Hematopoietic multipotent progenitor cell treated with erythropoietin and hydrocortisone succinate and interleukin-3 and kit ligand, for 6 days (in vitro differentiated cells): ENCODE measurements around the gene FMNL2.
"Not testable (repeated sequence)": the region's sequence is repeated elsewhere in the genome, so short reads cannot be mapped to it uniquely, and the experiment has no call there.

ENCODE experiments used
- DNase-seq: peaks from one replicate; pipeline ENCODE4 v3.0.0-alpha.2; 2015

FMNL2 gene

DNA sequence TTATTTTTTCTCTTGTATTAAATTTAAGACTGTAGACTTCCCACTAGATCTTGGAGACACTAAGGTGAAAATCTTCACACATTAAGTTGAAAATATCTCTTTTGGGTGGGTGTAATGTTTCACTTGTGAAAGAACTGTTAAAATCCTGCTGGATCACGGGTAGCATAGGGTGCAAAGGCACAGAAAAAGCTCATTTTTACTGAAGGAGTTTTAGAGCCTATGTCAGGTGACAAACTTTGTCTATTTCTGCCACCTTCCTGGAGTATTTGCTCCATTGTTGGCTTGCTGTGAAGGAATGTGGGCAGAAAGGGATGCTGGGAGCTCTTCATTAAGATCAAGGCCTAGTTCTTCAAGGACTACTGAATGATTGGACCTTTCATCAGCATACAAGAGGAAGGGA is 119.4 kb downstream of the FMNL2 start:
- DNase-seq, result no peak

DNA sequence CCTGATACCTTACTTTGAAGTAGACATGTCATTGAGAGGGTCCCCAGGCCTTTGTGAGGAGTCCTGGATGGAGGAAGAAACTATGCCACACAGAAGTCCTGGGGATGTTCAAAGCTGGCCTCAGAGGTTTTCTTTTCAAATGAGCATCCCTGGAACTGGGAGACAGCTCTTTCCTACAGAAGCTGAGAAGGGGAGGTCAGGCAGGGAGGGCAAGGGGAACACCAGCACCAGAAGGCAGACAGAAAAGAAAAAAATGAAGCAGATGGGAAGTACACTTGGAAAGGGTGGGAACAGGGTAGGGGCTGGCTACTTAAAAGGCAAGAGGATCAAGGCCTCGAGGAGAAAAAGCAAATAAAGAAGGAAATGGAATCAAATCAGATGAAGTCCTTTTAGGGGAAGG is 120.0 kb downstream of the FMNL2 start:
- DNase-seq, result no peak

DNA sequence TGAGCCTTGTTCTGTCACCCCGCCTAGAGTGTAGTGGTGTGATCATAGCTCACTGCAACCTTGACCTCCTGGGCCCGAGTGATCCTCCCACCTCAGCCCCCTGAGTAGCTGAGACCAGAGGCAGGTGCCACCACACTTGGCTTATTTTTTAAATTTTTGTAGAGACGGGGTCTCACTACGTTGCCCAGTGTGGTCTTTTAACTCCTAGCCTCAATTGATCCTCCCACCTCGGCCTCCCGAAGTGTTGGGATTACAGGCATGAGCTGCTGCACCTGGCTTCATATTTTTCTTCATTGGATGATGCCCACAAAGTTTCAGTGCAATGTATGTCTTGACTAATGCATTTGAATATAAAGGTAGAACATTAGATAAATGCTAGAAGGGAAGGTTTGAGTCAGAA is 120.8 kb downstream of the FMNL2 start:
- DNase-seq, result no peak

DNA sequence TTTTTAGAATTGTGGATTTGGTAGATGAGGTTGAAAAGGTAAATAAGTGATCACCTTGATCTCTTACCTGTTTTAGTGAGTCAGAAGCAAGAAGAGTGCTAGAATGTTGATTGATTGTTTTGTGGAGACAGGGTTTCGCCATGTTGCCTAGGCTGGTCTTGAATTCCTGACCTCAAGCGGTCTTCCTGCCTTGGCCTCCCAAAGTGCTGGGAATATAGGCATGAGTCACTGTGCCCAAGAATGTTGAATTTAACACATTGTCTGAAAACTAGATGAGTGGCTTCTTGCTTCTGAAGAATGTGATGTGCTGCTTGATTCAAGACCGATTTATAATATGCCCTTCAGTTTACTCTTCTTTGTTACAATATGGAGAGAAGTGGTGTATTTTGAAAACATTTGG is 121.3 kb downstream of the FMNL2 start:
- DNase-seq, result no peak

DNA sequence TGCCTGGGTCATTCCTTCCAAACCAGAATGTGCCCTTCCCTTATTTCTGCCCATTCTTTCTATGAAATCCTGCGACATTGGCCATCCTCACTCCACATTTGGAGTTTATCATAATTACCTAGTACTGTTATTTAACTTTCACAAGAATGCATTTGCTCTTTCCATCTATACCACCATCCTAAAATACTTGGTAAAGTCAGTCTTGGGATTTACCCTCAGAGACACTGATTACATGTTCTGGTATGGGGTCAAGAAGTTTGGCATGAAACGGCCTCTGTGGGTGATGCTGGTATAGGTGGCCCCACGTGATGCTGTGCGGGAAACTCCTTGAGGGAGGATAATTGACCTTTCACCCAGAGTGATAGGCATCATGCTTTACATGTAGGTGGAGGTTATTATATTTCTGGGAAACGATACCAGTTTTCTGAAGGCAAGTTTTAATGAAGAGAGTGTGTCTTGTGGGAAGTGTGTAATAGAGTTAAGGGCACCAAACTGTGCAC is 123.5 kb downstream of the FMNL2 start:
- DNase-seq, result no peak

DNA sequence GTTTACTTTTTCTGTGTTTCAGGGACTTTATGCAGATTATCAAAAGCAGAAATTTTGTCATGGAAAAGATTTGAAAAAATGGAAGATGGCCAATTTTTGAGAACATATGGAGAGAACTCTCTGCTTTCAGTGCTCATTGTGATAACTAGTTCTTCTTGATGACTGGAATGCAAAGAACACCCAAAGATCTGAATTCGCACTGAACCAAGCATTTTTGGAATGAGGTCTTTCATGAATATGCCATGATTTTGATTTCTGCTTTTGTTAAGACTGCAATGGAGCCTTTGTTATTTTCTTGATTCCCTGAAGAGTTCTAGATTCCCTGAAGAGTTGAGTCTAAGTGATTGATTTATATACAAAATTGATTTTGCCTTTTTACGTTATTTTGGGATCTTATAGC is 124.1 kb downstream of the FMNL2 start:
- no peak for DNase-seq

DNA sequence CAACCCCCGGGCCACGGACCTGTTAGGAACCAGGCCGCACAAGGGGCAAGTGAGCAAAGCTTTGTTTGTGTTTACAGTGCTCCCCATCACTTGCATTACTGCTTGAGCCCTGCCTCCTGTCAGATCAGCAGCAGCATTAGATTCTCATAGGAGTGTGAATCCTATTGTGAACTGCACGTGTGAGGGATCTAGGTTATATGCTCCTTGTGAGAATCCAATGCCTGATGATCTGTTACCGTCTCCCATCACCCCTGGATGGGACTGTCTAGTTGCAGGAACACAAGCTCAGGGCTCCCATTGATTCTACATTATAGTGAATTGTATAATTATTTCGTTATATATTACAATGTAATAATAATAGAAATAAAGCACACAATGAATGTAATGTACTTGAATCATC is 125.6 kb downstream of the FMNL2 start:
- no peak for DNase-seq

DNA sequence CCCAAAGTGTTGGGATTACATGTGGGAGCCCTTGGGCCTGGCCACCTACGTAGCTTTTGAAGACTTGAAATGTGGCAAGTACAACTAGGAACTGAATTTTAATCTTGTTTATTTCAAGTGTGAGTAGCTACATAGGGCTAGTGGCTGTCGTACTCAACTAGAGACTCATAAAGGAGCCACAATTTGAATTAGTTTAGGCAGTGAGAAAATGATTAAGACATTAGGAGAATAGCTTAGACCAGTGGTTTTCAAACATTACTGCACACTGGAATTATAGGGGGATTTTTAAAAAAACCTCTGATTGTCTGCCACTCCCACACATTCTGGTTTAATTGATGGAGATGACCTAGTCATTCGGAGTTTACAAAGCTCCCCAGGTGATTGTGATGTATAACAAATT is 127.1 kb downstream of the FMNL2 start:
- DNase-seq, result no peak

DNA sequence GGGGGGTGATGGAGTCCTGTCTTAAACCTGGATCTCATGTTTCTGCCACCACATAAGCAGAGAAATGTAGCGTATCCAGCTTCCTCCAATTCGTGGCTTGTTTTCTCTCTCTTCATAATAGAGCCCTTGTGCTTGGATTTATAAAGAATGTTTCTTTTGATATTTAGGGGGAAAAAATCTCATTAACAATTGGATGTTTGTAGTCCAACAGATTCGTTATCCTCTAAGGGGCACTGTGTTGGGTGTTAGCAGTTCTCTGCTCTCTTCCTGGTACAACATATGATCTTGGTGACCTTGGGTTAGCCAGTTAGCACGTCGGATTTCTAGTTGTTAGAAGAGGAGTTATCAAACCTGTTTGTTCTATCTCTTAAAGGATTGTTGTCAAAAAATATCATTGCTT is 127.8 kb downstream of the FMNL2 start:
- no peak for DNase-seq

DNA sequence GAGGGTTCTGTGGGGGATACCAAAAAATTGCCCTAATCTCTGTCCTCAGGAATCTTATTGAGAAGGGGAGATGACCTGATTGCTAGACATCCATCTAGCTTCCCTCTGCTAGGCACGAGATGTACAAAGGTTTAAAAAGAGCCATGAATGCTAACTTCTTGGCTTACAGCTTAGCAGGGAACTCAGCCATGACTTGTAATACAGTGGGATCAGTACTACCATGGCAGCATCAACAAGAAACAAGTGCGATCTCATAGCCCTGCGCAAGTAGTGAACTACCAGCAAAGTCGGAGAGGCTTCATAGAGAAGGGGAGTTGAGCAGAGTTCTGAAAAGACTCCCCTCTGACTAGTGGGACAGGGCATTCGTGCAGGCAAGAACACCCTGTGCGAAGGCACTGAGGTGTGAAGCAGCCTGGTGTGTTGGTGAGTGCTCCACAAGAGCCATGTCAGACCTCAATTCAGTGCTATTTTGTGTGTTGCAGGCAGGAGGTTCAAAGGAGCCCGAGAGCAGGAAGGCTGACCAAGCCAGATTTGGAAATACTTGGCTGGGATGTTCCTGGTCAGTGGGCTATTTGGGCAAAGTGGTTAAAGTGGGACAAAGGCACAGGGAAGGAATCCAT is 130.0 kb downstream of the FMNL2 start:
- DNase-seq, result no peak

DNA sequence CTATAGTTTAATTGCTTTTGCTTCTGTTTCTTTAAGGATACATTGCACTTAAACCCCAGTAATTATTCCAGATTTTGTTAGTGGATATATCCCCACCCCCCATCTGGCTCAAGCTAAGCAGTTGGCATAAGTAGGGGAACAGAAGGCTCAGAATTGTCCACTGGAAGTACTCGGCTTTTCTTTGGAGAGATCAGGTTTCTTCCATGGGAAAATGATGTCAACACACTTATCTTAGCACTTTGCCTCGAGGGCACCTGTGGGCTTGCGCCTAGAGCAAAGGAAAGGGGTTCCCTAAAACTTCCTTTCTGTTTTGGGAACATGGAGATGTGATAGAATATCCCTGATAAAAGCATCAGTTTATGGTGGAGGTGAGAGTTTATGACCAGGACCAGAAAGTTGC is 130.6 kb downstream of the FMNL2 start:
- no peak for DNase-seq

DNA sequence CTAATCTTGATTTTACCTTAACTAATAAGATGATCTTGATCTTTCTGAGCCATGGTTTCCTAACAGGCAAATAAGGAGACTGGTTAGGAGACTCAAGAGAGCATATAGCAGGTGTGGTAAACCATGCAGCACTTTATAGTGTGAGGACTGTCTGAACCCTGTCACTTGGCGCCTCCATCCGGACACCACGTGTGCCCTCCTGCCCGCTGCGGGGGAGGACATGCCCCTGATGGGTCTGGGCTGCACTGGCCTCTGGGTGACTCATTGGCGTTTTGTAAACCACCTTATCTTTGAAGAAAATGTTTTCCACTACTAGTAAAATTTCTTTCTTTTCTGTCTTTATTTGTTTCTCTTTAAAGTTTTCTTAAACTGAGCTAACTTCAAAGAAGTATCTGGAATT is 131.1 kb downstream of the FMNL2 start:
- no peak for DNase-seq

DNA sequence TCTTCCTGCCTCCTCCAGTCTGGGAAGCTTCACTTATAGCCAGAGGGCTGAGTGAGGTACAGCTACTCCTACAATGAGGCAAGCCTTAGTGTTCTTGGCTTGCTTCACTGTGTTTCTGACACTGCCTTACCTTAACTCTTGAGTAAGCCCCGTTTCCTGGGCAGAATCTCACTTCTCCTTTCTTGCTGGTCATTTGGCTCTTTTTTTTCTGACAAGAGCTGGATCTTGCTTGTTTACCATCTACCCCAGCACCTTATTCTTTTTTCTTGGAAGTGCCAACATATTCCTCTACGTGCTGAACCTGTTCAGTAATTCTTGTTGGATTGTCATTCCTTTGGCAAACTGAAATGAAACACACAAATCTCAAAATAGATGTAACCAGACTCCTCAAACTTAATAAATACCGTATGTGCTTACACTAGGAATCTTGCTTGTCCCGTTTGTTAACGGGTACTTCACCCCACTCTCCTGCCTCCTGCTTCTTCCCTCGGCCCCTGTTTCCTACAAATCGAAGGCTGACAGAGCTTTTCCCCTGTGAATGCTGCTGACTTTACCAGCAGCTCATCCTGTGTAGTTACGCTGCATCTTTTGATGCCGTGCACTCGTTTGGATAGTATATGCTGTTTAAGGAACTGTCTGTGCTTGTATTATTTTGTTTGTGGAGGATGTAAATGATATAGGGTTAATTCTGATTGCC is 132.2 kb downstream of the FMNL2 start:
- peak; percentile 46 for DNase-seq

DNA sequence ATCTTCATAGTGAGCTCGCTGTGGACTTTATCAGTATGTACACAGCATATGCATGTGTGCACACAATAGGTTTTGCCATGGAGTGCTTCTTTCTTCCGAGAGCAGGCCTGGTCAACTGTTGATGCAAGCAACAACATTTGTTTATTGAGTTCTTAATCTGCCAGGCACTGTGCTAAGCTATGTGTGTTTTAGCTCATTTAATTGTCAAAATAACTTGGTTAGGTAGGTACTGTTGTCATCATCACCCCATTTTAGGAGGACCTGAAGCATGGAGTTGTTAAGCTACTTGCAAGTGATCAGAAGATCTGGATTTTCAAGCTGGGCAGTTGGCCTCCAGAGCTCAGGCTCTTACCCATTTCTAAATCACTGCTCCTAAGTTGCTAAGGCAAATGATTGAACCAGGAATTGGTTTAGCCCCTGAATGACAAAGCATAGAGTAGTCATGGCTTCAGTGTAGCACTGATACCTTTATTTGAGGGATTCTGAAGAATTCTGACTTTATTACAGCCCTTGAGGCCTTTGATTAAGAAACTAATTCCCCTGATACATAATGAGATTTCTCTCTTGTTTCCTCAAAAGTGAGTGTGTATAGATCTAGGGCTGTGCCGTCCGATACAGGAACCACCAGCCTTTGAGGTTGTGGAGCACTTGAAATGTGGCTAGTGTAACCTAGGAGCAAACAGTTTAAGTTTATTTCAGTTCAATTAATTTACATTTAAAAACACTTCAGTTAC is 132.9 kb downstream of the FMNL2 start:
- DNase-seq, result no peak

DNA sequence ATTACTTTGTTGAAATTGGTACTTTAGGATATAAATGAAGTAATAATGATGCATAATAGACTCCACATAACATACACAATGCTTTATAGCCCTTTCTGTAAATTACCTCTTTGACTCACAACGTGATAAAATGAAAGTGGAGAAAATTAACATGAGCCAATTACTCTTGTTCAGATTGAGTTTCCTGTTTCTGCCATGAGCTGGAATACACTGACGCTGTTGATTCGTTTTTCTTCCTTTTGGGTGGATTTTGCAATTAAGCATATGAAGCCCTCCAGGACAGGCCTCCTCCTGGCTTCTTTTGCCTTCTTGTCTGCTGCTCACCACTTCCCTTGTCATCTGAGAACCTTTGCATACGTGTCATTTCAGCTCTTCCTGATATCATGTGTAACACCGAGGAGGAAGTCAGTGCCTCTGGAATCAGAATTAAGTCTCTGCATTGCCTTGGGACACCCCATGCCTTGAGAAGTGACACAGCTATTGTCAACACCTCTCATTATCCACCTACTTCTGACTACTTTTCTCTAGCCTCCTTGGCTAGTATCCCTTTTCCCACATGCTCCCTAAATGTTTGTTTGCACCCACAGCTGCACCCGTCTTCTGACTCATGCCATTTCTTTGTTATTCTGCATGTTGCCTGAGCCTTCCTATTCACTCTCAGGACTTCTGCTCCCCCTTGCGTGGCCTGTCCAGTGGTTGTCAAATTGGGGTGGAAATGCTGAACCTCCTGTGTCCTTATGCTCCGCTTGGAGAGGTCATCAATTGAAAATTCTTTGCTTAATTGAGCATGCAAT is 134.1 kb downstream of the FMNL2 start:
- peak; percentile 29 for DNase-seq

DNA sequence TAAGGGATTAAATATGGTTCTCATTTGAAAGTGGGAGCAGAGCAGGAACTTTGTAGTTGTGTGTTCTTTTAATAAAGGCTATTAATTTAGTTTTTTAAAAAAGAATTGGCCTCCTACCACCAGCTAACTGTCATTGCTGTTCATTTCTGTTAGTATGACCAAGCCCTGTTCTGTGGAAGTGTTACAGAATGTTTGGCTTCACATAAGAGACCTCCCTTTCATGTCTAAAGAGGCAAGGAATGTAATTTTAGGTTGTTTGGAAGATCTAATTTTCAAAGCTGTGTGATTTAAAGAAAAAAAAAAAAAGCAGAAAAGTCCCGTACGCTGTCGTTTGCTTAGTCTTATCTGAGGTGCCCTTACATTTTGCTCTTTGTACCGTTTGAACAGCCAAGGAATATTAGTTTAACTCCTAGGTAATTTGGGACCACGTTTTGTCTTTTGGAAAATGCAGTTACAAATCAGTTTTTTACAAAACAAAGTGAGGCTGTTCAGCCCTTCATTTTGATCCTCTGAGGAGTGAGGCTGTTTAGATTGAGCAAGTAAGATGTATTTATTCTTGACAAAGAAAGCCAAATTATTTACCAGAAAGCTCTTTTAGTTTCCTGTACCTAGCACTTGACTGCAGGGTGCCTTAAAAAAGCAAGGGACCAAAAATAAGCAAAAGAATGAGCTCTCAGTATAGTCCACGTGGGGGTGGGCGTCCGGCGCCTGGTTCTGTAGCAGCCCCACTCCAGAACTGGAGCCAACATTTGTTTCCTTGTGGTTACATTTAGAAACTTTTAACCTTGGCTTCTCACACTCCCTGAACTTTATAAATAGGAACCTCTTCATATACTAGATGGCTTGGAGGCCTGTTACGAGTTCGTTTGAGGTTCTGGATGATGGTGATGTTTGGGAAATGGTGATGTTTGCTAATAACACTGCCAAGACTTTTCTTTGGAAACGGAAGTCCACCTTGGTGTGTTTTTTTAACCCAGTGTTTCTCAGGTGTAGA is 136.2 kb downstream of the FMNL2 start:
- no peak for DNase-seq

DNA sequence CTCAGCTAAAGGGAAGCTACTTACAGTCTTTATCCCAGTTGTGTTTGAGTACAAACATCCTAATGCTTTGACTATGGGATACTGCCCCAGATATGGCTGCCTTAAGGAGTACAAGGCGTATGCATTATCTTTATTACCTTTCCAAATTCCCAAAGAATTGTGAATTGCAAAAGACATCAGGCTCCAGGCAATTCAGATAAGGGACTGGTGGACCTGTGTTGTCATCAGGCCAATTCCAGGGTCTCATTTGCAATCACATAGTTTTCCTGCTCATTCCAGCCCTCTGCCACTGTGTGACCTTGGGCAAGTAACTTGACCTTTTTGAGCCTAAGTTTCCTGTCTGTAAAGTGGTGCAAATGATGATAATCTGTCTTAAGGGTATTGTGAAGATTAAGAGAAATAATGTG is 137.5 kb downstream of the FMNL2 start:
- DNase-seq, result no peak

DNA sequence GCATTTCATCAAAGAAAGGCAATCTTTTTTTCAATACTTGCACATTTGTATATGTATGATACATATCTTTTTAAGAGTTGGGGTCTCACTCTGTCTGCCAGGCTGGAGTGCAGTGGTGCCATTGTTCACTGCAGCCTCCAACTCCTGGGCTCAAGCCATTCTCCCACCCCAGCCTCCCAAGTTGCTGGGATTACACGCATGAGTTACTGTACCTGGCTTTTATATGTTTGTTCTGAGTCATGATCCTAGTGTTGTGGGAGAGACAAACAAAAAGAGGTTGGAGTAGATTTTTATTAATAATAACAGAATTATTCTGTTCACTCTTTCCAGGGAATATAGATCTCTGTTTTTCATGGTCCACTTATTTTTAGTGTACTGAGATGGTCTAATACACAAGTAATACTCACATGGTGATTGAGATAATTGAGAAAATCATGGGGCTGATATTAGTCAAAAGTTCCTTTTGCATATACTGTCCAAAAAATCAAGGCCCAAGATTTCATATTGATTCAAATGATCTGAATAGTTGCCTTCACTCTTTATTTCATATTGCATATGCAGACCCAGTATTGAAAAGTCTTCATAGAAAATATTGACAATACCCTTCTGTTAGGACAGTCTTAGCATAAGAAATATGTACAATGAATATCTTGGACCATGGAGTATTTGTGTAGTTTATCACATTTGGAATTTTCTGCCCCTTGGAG is 138.3 kb downstream of the FMNL2 start:
- no peak for DNase-seq

DNA sequence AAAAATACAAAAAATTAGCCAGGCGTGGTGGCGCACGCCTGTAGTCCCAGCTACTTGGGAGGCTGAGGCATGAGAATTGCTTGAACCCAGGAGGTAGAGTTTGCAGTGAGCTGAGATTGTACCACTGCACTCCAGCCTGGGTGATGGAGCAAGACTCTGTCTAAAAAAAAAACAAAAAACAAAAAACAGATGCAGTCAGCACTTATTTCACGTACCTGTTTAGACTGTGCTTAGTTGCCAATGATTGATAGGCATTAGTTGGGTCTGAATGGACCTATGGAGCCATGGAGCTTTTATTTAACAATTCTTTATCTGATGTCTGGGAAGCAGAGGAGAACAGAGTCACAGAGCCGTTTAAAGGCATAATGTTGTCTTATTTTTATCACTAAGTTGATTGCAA is 139.5 kb downstream of the FMNL2 start:
- DNase-seq, result not testable (repeated sequence)

DNA sequence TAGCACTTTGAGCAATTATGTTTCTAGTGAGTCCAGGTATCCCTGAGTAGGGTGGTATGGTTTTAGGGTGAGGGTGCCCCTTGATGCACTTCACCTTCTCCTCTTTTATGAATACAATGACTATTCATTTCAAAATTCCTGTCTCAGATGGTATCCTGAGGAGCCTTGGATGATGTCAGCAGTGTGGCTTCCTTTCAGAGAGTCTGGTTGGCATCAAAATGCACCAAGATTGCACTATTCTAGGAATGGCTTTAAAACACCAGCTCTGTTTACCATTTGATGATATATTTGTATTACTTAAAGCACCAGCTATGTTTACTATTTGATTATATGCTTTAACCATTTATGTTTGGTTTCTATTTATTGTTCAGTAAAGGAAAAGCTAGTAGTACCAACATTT is 141.0 kb downstream of the FMNL2 start:
- DNase-seq, result no peak

DNA sequence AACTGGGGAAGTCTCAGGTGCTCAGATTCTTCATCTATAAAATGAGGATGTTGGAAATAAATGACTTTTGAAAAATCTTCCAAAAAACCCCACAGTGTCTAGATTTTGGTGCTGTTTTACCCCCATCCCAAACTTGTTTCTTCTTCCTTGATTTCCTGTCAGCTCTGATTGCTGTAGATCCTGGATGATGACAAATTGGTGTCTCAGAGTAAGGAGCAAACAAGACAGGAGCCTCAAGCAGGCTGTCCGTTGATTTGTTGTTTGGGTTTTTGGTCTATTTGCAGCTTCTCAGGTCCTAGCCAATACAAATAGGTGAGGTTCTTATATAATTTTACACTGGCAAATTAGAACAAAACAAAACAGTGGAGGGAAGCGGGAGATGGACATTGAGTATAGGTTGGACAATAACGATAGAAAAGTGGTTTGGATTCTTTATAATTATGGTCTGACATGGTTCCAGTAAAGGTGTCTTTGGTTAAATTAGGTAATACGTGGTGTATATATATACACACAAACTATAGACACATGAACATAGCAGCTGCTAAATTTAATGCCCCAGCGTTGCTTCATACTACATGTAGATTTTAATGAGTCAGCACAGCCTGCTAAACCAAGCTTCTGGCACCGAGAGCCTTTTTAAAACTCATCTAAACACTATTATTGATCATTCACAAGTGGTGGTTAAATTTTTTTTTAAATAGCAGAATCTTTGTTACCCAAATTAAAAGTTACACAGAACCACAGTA is 142.5 kb downstream of the FMNL2 start:
- no peak for DNase-seq
